Fibroblast of the aortic adventitia (primary cell): ENCODE measurements around the gene TMEM115. TPM values are rescaled to one million over a fixed set of nuclear protein-coding genes. Genes with fewer than 3 reads are reported as not detected.
A peak's percentile ranks its signal among the peaks of the same experiment; 100 is the strongest.

Experiments used
- DNase-seq: peaks from one replicate; pipeline ENCODE4 v3.0.0-alpha.2; 2010; ENCODE audit warnings: low read depth
- H3K4me3 ChIP-seq: 2 replicates; pipeline ENCODE4 v1.5.1; 2011; ENCODE audit warnings: low read depth, mild to moderate bottlenecking, control low read depth, low read length, moderate library complexity
- CTCF ChIP-seq: IDR thresholded peaks from 2 replicates; pipeline ENCODE4 v1.5.1; 2011; ENCODE audit warnings: mild to moderate bottlenecking, low read length, control low read depth, inconsistent platforms; ENCODE audit not compliant: insufficient read depth
- total RNA-seq: library from RNA; depleted of rRNA; stranded (reverse); fragments of >200 nt; gene quantifications from 2 replicates; pipeline ENCODE4 v1.2.3, GENCODE V29; 2012; ENCODE audit warnings: low replicate concordance

Gene TMEM115
- total RNA-seq, 1 donor, result 47.9 TPM

- peak overlapping the region; percentile 28 for H3K4me3 ChIP-seq
- TF ChIP-seq CTCF, result no peak
- peak; percentile 57 for DNase-seq
These were observed 24.8 kb downstream of the TMEM115 start for GRCh38 chr3:50334339-50335075.

GRCh38 chr3:50333744-50334328 is 25.5 kb downstream of the TMEM115 start:
- peak overlapping the region; percentile 28 for H3K4me3 ChIP-seq
- TF ChIP-seq CTCF, result no peak
- DNase-seq, result peak; percentile 94

- DNase-seq, result no peak
- H3K4me3 ChIP-seq, result no peak overlapping the region
- TF ChIP-seq CTCF, result no peak
These were observed 27.9 kb downstream of the TMEM115 start for GRCh38 chr3:50331364-50331907.

GRCh38 chr3:50330330-50330729 is 29.0 kb downstream of the TMEM115 start:
- no peak for DNase-seq
- TF ChIP-seq CTCF, result no peak
- H3K4me3 ChIP-seq, result no peak overlapping the region

- DNase-seq, result peak; percentile 95
- peak within 1 kb of the TSS; percentile 88 for H3K4me3 ChIP-seq
- TF ChIP-seq CTCF, result no peak
These were observed 31.2 kb downstream of the TMEM115 start, which contains the start of gene TUSC2 for GRCh38 chr3:50327943-50328691. TSS of gene TUSC2 (minus strand) at chr3:50328223. CDS start at chr3:50328099, 124 bp downstream.

GRCh38 chr3:50327129-50327528 is 32.2 kb downstream of the TMEM115 start:
- H3K4me3 ChIP-seq, result peak overlapping the region; percentile 88
- no peak for DNase-seq
- TF ChIP-seq CTCF, result no peak
